ENCODE data around the gene CUX1. TPM values are rescaled to one million over a fixed set of nuclear protein-coding genes. Genes with fewer than 3 reads are reported as not detected.

The CUX1 gene
- total RNA-seq, 1 experiment from 2014 or later: 53.5 TPM

DNA sequence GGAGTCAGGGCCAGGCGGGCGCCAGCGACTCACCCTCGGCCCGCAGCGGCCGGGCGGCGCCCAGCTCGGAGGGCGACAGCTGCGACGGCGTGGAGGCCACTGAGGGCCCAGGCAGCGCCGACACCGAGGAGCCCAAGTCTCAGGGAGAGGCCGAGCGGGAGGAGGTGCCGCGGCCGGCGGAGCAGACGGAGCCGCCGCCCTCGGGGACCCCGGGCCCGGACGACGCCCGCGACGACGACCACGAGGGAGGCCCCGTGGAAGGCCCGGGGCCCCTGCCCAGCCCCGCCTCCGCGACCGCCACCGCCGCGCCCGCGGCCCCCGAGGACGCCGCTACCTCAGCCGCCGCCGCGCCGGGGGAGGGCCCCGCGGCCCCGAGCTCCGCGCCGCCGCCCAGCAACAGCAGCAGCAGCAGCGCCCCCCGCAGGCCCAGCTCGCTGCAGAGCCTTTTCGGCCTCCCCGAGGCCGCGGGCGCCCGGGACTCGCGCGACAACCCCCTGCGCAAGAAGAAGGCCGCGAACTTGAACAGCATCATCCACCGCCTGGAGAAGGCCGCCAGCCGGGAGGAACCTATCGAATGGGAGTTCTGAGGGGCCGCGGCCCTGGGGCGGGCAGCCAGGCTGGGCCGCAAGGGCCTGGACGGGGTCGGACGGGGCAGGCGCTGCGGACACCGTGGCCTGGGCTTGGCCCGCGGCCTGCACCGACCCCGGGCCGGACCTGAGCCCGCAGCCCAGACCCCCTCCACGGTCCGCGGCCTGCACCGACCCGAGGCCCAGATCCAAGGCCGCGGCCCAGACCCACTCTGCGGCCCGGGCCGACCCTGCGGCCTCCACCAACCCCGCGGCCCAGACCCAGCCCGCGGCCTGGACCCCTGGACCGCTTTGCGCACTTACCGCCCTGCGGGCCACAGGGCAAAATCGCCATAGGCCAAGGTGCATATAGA is 431.3 kb downstream of the CUX1 start:
- H2BK120ac ChIP-seq (ENCODE audit: low read depth, low read length, poor library complexity, severe bottlenecking): no peak overlapping the region
- no peak overlapping the region for H3K23ac ChIP-seq (ENCODE audit: insufficient read length, low read depth, low read length)
- no peak overlapping the region for H3K56ac ChIP-seq (ENCODE audit: insufficient read length, low read depth, low read length)
- WGBS (ENCODE audit: extremely low coverage, insufficient read length, low lambda C conversion rate): no CpG with 5 or more reads among the region's 117 CpGs
- H3K4ac ChIP-seq (ENCODE audit: low read depth, low read length): no peak overlapping the region
- no peaks in the 10 kb centered on the region for H3K79me2 ChIP-seq (ENCODE audit: insufficient read depth, low read length)
- H3K9ac ChIP-seq (ENCODE audit: extremely low read depth, insufficient read length, low read length): no peak overlapping the region
- H2BK20ac ChIP-seq (ENCODE audit: low read depth, low read length, poor library complexity, severe bottlenecking): no peak overlapping the region
- H2BK12ac ChIP-seq (ENCODE audit: insufficient read length, low read depth, low read length): no peak overlapping the region
- no peak overlapping the region for H3T11ph ChIP-seq (ENCODE audit: low read length)
- H3K18ac ChIP-seq (ENCODE audit: insufficient read length, low read depth, low read length): no peak overlapping the region
- H3K36me3 Mint-ChIP-seq (ENCODE audit: insufficient read depth in 1 of 3, low read depth in 3 of 3): peaks cover 6 to 27% (median 13%) of the 10 kb centered on the region in 3 experiments; a peak in 6 of 7 replicates
- no peak overlapping the region for H4K91ac ChIP-seq (ENCODE audit: insufficient read length, low read depth, low read length)
- H4K8ac ChIP-seq (replicated peaks; ENCODE audit: insufficient read length, low read depth, low read length): no peak overlapping the region
- H3K4me1 ChIP-seq (ENCODE audit: insufficient read depth, low read length): no peaks in the 10 kb centered on the region; the same call in 1 of the 2 replicates
- no peaks in the 10 kb centered on the region for H3K27me3 Mint-ChIP-seq (ENCODE audit: low read depth)
- no peaks in the 10 kb centered on the region for H3K23me2 ChIP-seq (ENCODE audit: insufficient read length, low read depth, low read length, poor library complexity, severe bottlenecking)
- H3K4me1 Mint-ChIP-seq: peaks cover 4 to 8% of the 10 kb centered on the region in 2 experiments; a peak in 2 of 4 replicates
- H2BK15ac ChIP-seq (ENCODE audit: low read depth, low read length): no peak overlapping the region; the same call in 1 of the 2 replicates
- H3K27ac Mint-ChIP-seq: no peak overlapping the region
- peak; percentile 87 for DNase-seq
- H4K20me1 ChIP-seq (ENCODE audit: control insufficient read depth, insufficient read depth, insufficient read length): no peaks in the 10 kb centered on the region
- H2BK5ac ChIP-seq (ENCODE audit: insufficient read length, low read length): no peak overlapping the region
- no peak overlapping the region for H3K4me3 Mint-ChIP-seq
- H2AFZ ChIP-seq (ENCODE audit: low read length): no peak overlapping the region
- H3K27ac ChIP-seq (ENCODE audit: insufficient read length, low read depth, low read length): no peak overlapping the region
- no peak overlapping the region for H4K5ac ChIP-seq (ENCODE audit: insufficient read length, low read depth, low read length)
- H3K9me3 ChIP-seq (ENCODE audit: control insufficient read depth, low read depth, low read length): no peaks in the 10 kb centered on the region
- H3K9me3 Mint-ChIP-seq: no peaks in the 10 kb centered on the region
- H2AK5ac ChIP-seq (ENCODE audit: insufficient read length, low read length): no peak overlapping the region
- H3K79me1 ChIP-seq (ENCODE audit: insufficient read depth, low read depth, low read length, poor library complexity, severe bottlenecking): no peaks in the 10 kb centered on the region
- H3K27me3 ChIP-seq (ENCODE audit: insufficient read depth, low read length): no peaks in the 10 kb centered on the region
- TF ChIP-seq, protein P1, sequence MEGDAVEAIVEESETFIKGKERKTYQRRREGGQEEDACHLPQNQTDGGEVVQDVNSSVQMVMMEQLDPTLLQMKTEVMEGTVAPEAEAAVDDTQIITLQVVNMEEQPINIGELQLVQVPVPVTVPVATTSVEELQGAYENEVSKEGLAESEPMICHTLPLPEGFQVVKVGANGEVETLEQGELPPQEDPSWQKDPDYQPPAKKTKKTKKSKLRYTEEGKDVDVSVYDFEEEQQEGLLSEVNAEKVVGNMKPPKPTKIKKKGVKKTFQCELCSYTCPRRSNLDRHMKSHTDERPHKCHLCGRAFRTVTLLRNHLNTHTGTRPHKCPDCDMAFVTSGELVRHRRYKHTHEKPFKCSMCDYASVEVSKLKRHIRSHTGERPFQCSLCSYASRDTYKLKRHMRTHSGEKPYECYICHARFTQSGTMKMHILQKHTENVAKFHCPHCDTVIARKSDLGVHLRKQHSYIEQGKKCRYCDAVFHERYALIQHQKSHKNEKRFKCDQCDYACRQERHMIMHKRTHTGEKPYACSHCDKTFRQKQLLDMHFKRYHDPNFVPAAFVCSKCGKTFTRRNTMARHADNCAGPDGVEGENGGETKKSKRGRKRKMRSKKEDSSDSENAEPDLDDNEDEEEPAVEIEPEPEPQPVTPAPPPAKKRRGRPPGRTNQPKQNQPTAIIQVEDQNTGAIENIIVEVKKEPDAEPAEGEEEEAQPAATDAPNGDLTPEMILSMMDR (conservative IDR thresholded peaks at IDR 0.05): no peak; the same call in 2 of the 3 replicates
- no peak overlapping the region for H3K4me2 ChIP-seq (ENCODE audit: insufficient read depth, insufficient read length, low read length)
- no peak overlapping the region for H3K14ac ChIP-seq (ENCODE audit: insufficient read depth, low read length)

Data from H9 (cell line).